Measurements from ENCODE around the gene CHIT1. TPM values are rescaled to one million over a fixed set of nuclear protein-coding genes. Genes with fewer than 3 reads are reported as not detected.

The CHIT1 gene
- total RNA-seq, 2 experiments from 2014 or later, result 0.58 to 1.1 TPM

DNA sequence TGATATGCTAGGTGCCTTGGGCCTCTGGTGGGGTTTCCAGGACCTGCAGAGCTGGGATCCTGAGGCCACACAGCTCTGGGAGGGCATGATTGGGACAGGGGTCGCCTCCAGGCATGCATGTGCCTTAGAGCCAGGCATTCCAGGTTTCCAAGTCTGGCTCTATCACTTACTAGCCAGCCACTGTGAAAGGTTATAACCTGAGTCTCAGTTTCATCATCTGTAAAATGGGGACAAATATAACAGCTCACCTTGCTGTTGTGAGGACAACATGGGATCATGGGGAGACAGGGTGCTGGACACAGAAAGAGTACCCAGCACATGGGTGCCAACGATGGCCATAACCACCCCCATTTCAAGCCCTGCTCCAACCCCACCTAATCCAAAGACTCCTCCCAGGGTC, 45.6 kb downstream of the CHIT1 start:
- ChIA-PET CTCF (no interaction called here), POLR2A (no interaction called here)
- Mint-ChIP-seq H3K27me3 (no peaks in the 10 kb centered on the region), H3K9me3 (no peaks in the 10 kb centered on the region), H3K27ac (no peak overlapping the region), H3K36me3 (ENCODE audit: low read depth) (no peaks in the 10 kb centered on the region), H3K4me3 (no peak overlapping the region), H3K4me1 (ENCODE audit: low read depth) (no peaks in the 10 kb centered on the region)
- Histone ChIP-seq H3K4me1 (ENCODE audit: insufficient read depth, low read length) (no peaks in the 10 kb centered on the region), H3K27me3 (ENCODE audit: control insufficient read depth in 1 of 2, insufficient read depth in 2 of 2, low read length in 2 of 2) (no peaks in the 10 kb centered on the region), H3K36me3 (ENCODE audit: insufficient read depth, low read length) (no peaks in the 10 kb centered on the region), H3K9me3 (ENCODE audit: control insufficient read depth in 1 of 2, insufficient read depth in 1 of 2, low read length in 2 of 2) (no peaks in the 10 kb centered on the region), H3K4me3 (ENCODE audit: low read length) (no peak overlapping the region), H3K27ac (ENCODE audit: low read depth in 1 of 2, low read length in 2 of 2) (no peak overlapping the region)
- intact Hi-C loops (cut with DNase I, micrococcal nuclease), result no loop called here
- TF ChIP-seq, protein P1, sequence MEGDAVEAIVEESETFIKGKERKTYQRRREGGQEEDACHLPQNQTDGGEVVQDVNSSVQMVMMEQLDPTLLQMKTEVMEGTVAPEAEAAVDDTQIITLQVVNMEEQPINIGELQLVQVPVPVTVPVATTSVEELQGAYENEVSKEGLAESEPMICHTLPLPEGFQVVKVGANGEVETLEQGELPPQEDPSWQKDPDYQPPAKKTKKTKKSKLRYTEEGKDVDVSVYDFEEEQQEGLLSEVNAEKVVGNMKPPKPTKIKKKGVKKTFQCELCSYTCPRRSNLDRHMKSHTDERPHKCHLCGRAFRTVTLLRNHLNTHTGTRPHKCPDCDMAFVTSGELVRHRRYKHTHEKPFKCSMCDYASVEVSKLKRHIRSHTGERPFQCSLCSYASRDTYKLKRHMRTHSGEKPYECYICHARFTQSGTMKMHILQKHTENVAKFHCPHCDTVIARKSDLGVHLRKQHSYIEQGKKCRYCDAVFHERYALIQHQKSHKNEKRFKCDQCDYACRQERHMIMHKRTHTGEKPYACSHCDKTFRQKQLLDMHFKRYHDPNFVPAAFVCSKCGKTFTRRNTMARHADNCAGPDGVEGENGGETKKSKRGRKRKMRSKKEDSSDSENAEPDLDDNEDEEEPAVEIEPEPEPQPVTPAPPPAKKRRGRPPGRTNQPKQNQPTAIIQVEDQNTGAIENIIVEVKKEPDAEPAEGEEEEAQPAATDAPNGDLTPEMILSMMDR (IDR thresholded peaks at IDR 0.05), result no peak
- no peak for ATAC-seq (ENCODE audit: poor library complexity)
- DNase-seq, result no peak

DNA sequence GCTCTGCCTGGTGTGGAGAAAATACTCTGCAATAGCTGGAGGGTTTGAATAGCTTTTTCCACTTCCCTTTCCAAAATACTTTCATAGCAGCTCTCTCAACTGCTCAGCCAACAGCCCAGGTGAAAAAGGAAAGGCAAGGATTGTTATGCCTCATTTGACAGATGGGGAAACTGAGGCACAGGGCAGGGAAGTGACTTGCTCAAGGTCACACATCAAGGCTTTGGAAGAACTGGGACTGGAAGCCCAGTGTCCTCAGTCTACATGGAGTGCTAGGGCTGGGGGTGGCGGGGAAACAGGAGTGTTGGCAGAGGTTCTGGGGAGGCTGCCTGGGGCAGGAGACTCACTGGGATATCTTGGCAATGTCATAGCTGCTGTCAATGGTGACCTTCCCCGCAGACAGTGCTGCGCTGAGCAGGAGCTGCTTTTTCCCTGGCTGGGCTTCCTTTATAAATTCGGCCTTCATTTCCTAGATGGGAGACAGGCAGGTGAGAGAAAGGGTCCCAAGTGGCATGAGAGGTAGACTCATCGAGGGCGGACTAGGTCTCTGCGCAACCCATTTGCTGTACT, 47.0 kb downstream of the CHIT1 start:
- no peak overlapping the region for H3K27ac Mint-ChIP-seq
- intact Hi-C loops (cut with DNase I, micrococcal nuclease), result no loop called here
- Histone ChIP-seq H3K9me3 (ENCODE audit: control insufficient read depth in 1 of 2, insufficient read depth in 1 of 2, low read length in 2 of 2) (no peaks in the 10 kb centered on the region), H3K36me3 (ENCODE audit: insufficient read depth, low read length) (no peaks in the 10 kb centered on the region), H3K27ac (ENCODE audit: low read depth in 1 of 2, low read length in 2 of 2) (no peak overlapping the region), H3K4me3 (ENCODE audit: low read length) (no peak overlapping the region), H3K4me1 (ENCODE audit: insufficient read depth, low read length) (no peaks in the 10 kb centered on the region), H3K27me3 (ENCODE audit: control insufficient read depth in 1 of 2, insufficient read depth in 2 of 2, low read length in 2 of 2) (no peaks in the 10 kb centered on the region)
- DNase-seq, result no peak
- H3K4me1 Mint-ChIP-seq (ENCODE audit: low read depth), result no peaks in the 10 kb centered on the region
- ChIA-PET CTCF (no interaction called here), POLR2A (no interaction called here)
- no peaks in the 10 kb centered on the region for H3K36me3 Mint-ChIP-seq (ENCODE audit: low read depth)
- no peak overlapping the region for H3K4me3 Mint-ChIP-seq
- H3K9me3 Mint-ChIP-seq, result no peaks in the 10 kb centered on the region
- TF ChIP-seq, protein P1 (IDR thresholded peaks at IDR 0.05), result no peak
- no peak for ATAC-seq (ENCODE audit: poor library complexity)
- H3K27me3 Mint-ChIP-seq, result no peaks in the 10 kb centered on the region

DNA sequence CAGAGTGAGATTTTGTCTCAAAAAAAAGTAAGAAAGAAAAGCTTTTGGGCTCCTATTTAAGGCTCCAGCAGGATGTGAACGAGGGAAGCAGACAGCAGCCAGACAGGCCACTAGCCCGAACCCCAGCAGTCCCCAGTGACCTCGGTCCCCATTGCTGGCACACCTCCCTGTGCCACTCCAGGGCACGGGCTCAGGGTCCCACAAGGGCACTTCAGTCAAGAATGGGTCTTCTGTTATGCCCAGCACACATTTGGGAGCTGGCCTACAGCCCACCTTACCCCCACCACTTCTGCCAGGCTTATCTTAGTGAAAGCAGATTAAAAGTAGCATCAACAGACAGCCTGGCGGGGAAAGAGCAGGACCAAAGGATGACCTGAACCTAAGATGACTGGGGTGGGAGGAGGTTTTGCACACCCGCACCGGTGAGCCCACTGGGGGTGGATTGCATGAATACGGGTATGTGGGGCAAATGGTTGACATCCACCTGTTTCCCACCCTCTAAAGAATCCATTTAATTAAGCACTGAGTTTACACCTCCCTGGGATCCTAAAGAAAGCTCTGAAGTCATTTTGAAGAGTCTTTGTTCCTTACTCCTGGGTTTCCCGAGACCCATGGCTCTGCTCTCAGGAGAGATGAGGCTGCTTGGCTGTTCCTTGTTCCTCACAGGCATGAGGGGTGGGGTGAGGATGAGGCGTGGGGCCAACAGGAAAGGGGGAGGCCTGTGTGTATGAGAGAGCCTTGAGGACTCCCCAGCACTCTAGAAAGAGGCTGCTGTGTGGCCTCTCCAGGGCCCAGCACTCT, 47.7 kb downstream of the CHIT1 start:
- intact Hi-C loops (cut with DNase I, micrococcal nuclease), result no loop called here
- TF ChIP-seq, protein P1 (IDR thresholded peaks at IDR 0.05), result no peak
- no peak overlapping the region for H3K4me3 ChIP-seq (ENCODE audit: low read length)
- ATAC-seq (ENCODE audit: poor library complexity) (no peak), DNase-seq (no peak)
- H3K4me3 Mint-ChIP-seq, result no peak overlapping the region
- no peaks in the 10 kb centered on the region for H3K36me3 ChIP-seq (ENCODE audit: insufficient read depth, low read length)
- H3K9me3 Mint-ChIP-seq, result no peaks in the 10 kb centered on the region
- no peak overlapping the region for H3K27ac Mint-ChIP-seq
- no peaks in the 10 kb centered on the region for H3K36me3 Mint-ChIP-seq (ENCODE audit: low read depth)
- ChIA-PET POLR2A (no interaction called here), CTCF (no interaction called here)
- no peaks in the 10 kb centered on the region for H3K4me1 Mint-ChIP-seq (ENCODE audit: low read depth)
- H3K27me3 ChIP-seq (ENCODE audit: control insufficient read depth in 1 of 2, insufficient read depth in 2 of 2, low read length in 2 of 2), result no peaks in the 10 kb centered on the region
- no peaks in the 10 kb centered on the region for H3K4me1 ChIP-seq (ENCODE audit: insufficient read depth, low read length)
- H3K9me3 ChIP-seq (ENCODE audit: control insufficient read depth in 1 of 2, insufficient read depth in 1 of 2, low read length in 2 of 2), result no peaks in the 10 kb centered on the region
- H3K27ac ChIP-seq (ENCODE audit: low read depth in 1 of 2, low read length in 2 of 2), result no peak overlapping the region
- H3K27me3 Mint-ChIP-seq, result peaks cover 1% of the 10 kb centered on the region
